Measurements from ENCODE around the gene PPP4C. TPM values are rescaled to one million over a fixed set of nuclear protein-coding genes. Genes with fewer than 3 reads are reported as not detected.

The PPP4C gene
- total RNA-seq, 1 experiment from 2014 or later: 163 TPM

DNA sequence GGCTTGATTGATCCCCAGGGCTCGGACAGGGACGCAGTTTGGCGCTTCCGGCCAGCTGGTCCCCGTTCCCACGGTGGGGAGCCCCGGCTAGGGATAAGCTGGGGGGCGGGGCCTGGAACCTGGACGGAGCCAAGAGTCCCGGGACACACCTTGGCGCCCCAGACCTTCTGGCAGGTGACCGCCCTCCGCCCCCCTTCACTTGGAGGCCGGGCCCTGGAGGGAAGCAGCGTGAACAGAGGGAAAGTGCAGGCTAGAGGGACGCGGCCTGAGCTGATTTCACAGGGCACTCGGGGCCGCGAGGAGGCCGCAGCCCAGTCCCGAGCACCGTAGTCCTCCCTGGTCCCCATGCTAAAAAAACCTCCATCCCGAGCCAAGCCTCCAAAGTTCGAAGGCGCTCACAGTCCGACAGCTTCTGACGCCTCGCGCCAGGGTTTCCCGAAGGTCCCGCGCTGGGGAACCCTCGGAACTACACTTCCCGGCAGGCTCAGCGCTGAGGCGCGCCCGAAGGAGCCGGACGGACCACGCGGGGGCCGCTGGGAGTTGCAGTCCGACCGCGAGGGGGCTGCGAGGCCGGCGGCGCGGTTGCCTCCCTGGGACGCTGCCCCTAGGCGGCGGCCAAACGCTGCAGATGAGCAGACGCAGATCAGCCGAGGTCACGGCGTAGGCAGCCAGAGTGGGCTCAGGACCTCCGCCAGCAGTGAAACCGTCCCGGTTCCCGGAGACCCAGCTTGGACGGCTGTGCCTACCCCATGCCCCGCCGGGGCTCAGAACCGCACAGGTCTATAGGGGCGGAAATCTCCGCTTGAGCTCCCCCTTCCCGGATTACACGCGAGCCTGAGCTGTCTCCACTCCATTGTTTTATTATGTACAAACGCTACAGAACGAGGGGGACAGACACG, 15.9 kb downstream of the PPP4C start, which contains the start of gene TBX6:
TBX6 (minus strand) TSS at position 451 of the 899 bp plus-strand sequence. CDS start 731 bp downstream, outside the sequence.
- Histone ChIP-seq H3K56ac (ENCODE audit: insufficient read length, low read depth, low read length) (no peak within 1 kb of the TSS), H4K91ac (ENCODE audit: insufficient read length, low read depth, low read length) (no peak within 1 kb of the TSS), H3K14ac (ENCODE audit: insufficient read depth, low read length) (peak within 1 kb of the TSS; percentile 36; the same call in 1 of the 2 replicates), H3K18ac (ENCODE audit: insufficient read length, low read depth, low read length) (no peak within 1 kb of the TSS), H2AK5ac (ENCODE audit: insufficient read length, low read length) (no peak within 1 kb of the TSS), H3K4me1 (ENCODE audit: insufficient read depth, low read length) (no peaks in the 10 kb centered on the region), H2BK12ac (ENCODE audit: insufficient read length, low read depth, low read length) (no peak within 1 kb of the TSS), H3K4me2 (ENCODE audit: insufficient read depth, insufficient read length, low read length) (peak within 1 kb of the TSS; percentile 78), H3K79me1 (ENCODE audit: insufficient read depth, low read depth, low read length, poor library complexity, severe bottlenecking) (no peaks in the 10 kb centered on the region), H2BK15ac (ENCODE audit: low read depth, low read length) (no peak within 1 kb of the TSS), H3K9me3 (ENCODE audit: control insufficient read depth, low read depth, low read length) (no peaks in the 10 kb centered on the region), H3K23ac (ENCODE audit: insufficient read length, low read depth, low read length) (no peak within 1 kb of the TSS), H2BK20ac (ENCODE audit: low read depth, low read length, poor library complexity, severe bottlenecking) (no peak within 1 kb of the TSS), H3T11ph (ENCODE audit: low read length) (no peak within 1 kb of the TSS), H3K79me2 (ENCODE audit: insufficient read depth, low read length) (no peaks in the 10 kb centered on the region), H3K27ac (ENCODE audit: insufficient read length, low read depth, low read length) (no peak within 1 kb of the TSS), H3K27me3 (ENCODE audit: insufficient read depth, low read length) (no peaks in the 10 kb centered on the region), H3K4ac (ENCODE audit: low read depth, low read length) (no peak within 1 kb of the TSS), H4K8ac (replicated peaks; ENCODE audit: insufficient read length, low read depth, low read length) (no peak within 1 kb of the TSS), H4K20me1 (ENCODE audit: control insufficient read depth, insufficient read depth, insufficient read length) (no peaks in the 10 kb centered on the region), H3K9ac (ENCODE audit: extremely low read depth, insufficient read length, low read length) (peak within 1 kb of the TSS; percentile 67), H4K5ac (ENCODE audit: insufficient read length, low read depth, low read length) (no peak within 1 kb of the TSS), H3K23me2 (ENCODE audit: insufficient read length, low read depth, low read length, poor library complexity, severe bottlenecking) (peaks cover 13% of the 10 kb centered on the region), H2BK5ac (ENCODE audit: insufficient read length, low read length) (peak within 1 kb of the TSS; percentile 18), H2BK120ac (ENCODE audit: low read depth, low read length, poor library complexity, severe bottlenecking) (no peak within 1 kb of the TSS), H2AFZ (ENCODE audit: low read length) (no peak within 1 kb of the TSS)
- Mint-ChIP-seq H3K27me3 (ENCODE audit: low read depth) (peaks cover 7% of the 10 kb centered on the region), H3K27ac (peak within 1 kb of the TSS; percentile 52 to 97 (median 92)), H3K4me3 (peak within 1 kb of the TSS; percentile 77 to 90), H3K4me1 (peaks cover 19 to 26% of the 10 kb centered on the region in 2 experiments), H3K36me3 (ENCODE audit: insufficient read depth in 1 of 3, low read depth in 3 of 3) (peaks cover 12 to 25% (median 21%) of the 10 kb centered on the region in 3 experiments), H3K9me3 (peaks cover 4% of the 10 kb centered on the region in 2 experiments; a peak in 4 of 5 replicates)
- no CpG with 5 or more reads among the region's 76 CpGs for WGBS (ENCODE audit: extremely low coverage, insufficient read length, low lambda C conversion rate)
- TF ChIP-seq, protein P1, sequence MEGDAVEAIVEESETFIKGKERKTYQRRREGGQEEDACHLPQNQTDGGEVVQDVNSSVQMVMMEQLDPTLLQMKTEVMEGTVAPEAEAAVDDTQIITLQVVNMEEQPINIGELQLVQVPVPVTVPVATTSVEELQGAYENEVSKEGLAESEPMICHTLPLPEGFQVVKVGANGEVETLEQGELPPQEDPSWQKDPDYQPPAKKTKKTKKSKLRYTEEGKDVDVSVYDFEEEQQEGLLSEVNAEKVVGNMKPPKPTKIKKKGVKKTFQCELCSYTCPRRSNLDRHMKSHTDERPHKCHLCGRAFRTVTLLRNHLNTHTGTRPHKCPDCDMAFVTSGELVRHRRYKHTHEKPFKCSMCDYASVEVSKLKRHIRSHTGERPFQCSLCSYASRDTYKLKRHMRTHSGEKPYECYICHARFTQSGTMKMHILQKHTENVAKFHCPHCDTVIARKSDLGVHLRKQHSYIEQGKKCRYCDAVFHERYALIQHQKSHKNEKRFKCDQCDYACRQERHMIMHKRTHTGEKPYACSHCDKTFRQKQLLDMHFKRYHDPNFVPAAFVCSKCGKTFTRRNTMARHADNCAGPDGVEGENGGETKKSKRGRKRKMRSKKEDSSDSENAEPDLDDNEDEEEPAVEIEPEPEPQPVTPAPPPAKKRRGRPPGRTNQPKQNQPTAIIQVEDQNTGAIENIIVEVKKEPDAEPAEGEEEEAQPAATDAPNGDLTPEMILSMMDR (conservative IDR thresholded peaks at IDR 0.05): peak; percentile 54; the same call in 2 of the 3 replicates
- DNase-seq: peak; percentile 94
